ENCODE measurements around the gene PPP1R16B. TPM values are rescaled to one million over a fixed set of nuclear protein-coding genes. Genes with fewer than 3 reads are reported as not detected.

PPP1R16B gene
- total and polyA plus RNA-seq, 9 donors = 0.92 to 56.4 (median 2.9) TPM

DNA sequence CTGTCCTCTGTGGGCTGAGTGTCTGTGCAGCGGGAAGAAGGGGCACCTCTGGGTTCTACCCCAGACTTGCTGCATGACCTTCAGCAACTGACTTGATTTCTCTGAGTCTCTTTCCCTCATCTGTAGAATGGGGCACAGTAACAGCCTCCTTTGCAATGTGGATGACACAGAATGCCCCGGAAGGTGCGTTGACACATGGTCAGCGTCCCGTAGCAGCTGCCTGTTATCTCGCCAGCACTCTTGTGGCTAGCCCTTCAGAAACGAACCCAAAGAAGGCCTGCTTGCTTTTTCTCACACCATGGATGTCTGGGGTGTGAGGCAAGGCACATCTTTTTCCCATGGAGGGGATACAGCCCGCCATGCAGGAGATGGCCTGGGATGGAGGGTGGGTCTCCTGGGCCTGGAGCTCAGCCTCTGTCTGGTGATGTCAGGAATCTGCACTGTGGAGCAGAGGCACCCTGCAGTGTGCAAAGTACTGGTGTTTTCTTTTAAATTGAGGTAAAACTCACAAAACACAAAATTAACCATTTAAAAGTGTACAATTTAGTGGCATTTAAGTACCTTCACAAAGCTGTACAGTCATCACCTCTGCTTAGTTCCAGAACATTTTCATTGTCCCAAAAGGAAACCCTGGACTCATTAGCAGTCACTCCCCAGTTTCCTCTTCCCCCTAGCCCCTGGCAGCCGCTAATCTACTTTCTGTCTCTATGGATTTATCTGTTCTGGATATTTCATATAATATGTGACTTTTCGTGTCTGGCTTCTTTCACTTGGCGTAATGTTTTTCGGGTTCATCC is 61.0 kb downstream of the PPP1R16B start:
- intact Hi-C loops (cut with DNase I) = loop anchor here in 1 of 4 donors (5.0 kb wide), 1 partner anchor 1344 kb away; the partner anchor contains the start of gene NNAT
- H3K27ac ChIP-seq = no peak overlapping the region
- 68 to 73% (median 69%) methylated on average over 12 of the region's 12 CpGs for WGBS, 3 donors

DNA sequence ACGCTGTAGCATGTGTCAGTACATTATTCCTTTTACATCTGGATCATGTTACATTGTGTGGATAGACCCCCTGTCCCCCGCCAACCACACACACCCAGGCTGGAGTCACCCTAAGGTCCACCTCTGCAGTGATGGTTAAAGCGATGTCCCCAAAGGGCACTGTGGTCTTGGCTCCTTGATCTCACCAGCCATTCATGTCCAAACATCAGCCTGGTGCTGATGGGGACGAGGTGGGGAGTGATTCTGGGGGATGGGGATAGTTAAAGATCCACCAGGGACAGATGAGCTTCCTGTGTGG is 61.5 kb downstream of the PPP1R16B start:
- Histone ChIP-seq H3K4me3 (no peak overlapping the region), H3K36me3 (no peaks in the 10 kb centered on the region), H3K9me3 (no peaks in the 10 kb centered on the region), H3K27me3 (no peaks in the 10 kb centered on the region), H3K4me1 (ENCODE audit: insufficient read depth) (no peaks in the 10 kb centered on the region), H3K27ac (no peak overlapping the region)
- no peak for TF ChIP-seq EP300 (IDR thresholded peaks at IDR 0.05)
- TF ChIP-seq POLR2A (IDR thresholded peaks at IDR 0.05) = no peak
- TF ChIP-seq, protein P1, sequence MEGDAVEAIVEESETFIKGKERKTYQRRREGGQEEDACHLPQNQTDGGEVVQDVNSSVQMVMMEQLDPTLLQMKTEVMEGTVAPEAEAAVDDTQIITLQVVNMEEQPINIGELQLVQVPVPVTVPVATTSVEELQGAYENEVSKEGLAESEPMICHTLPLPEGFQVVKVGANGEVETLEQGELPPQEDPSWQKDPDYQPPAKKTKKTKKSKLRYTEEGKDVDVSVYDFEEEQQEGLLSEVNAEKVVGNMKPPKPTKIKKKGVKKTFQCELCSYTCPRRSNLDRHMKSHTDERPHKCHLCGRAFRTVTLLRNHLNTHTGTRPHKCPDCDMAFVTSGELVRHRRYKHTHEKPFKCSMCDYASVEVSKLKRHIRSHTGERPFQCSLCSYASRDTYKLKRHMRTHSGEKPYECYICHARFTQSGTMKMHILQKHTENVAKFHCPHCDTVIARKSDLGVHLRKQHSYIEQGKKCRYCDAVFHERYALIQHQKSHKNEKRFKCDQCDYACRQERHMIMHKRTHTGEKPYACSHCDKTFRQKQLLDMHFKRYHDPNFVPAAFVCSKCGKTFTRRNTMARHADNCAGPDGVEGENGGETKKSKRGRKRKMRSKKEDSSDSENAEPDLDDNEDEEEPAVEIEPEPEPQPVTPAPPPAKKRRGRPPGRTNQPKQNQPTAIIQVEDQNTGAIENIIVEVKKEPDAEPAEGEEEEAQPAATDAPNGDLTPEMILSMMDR (IDR thresholded peaks at IDR 0.05) = no peak
- DNase-seq = no peak
- intact Hi-C loops (cut with DNase I) = loop anchor here in 1 of 4 donors (5.0 kb wide), 1 partner anchor 1345 kb away; the partner anchor contains the start of gene NNAT
- WGBS, 3 donors = 68 to 72% (median 72%) methylated on average over 4 of the region's 4 CpGs

More for the DNA sequence above, 61.0 kb downstream of the PPP1R16B start:
- Histone ChIP-seq H3K36me3 (no peaks in the 10 kb centered on the region), H3K27me3 (no peaks in the 10 kb centered on the region), H3K4me3 (no peak overlapping the region), H3K9me3 (no peaks in the 10 kb centered on the region), H3K4me1 (ENCODE audit: insufficient read depth) (no peaks in the 10 kb centered on the region)
- no peak for DNase-seq
- TF ChIP-seq, protein P1 (IDR thresholded peaks at IDR 0.05) = no peak
- TF ChIP-seq POLR2A (IDR thresholded peaks at IDR 0.05) = no peak
- no peak for TF ChIP-seq EP300 (IDR thresholded peaks at IDR 0.05)

DNA sequence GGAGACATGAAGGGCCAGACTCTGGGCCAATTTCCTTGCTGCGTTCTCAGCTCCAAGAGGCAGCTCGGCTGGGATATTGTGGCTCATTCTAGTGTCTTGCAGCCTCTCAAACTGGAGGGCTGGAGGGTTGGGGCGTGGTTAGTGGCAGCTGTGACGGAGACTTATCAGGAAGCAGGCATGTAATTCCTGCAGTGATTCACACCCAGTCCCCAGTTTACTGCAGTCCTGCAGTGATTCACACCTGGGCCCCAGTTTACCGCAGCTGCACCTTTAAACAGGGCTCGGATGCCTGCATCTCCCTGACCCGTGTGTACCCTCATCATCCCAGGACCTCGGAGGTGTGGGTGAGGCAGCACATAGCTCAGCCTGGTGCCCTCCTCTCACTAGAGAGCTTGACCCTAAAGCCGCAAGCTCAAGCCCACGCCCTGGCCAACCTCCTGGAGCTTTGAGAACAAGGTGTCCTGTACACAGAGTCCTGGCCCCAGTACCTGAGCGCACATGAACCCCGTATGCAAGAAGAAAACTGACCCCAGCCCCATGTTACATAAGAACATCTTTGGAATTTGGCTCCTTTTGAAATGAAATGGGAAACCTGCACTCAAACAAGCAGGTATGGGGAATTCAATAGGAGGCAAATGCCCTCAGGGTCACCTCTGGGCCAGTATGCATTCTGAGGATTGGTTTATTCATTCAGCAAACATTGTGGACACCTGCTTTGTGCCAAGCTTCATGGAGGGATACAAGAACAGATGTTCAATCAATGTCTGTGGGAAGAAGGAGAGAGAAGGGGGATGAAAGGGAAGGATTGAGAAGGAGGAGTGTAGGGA is 65.4 kb downstream of the PPP1R16B start:
- intact Hi-C loops (cut with DNase I) = no loop called here
- TF ChIP-seq POLR2A (IDR thresholded peaks at IDR 0.05) (no peak), EP300 (IDR thresholded peaks at IDR 0.05) (no peak)
- TF ChIP-seq, protein P1 (IDR thresholded peaks at IDR 0.05) = no peak
- Histone ChIP-seq H3K4me3 (no peak overlapping the region), H3K4me1 (ENCODE audit: insufficient read depth) (no peaks in the 10 kb centered on the region), H3K36me3 (no peaks in the 10 kb centered on the region), H3K27me3 (no peaks in the 10 kb centered on the region), H3K9me3 (no peaks in the 10 kb centered on the region), H3K27ac (no peak overlapping the region)
- DNase-seq = no peak
- WGBS, 3 donors = 36 to 38% (median 37%) methylated on average over 12 of the region's 12 CpGs

DNA sequence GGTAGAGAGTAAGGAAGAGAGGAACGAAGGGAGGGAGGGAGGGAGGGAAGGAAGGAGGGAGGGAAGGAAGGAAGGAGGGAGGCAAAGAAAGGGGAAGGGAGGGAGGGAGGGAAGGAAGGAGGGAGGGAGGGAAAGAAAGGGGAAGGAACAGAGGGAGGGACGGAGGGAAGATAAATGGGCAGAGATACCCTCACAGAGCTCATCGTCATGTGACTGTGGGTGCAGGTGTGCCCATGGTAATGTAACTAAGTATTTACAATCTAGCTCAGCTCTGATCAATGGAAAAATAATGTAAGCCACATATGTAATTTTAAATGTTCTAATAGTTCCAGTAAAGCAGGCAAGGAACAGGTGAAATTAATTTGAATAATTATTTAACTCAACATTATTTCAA is 66.1 kb downstream of the PPP1R16B start:
- Histone ChIP-seq H3K27ac (no peak overlapping the region), H3K36me3 (no peaks in the 10 kb centered on the region), H3K4me1 (ENCODE audit: insufficient read depth) (no peaks in the 10 kb centered on the region), H3K9me3 (no peaks in the 10 kb centered on the region), H3K27me3 (no peaks in the 10 kb centered on the region), H3K4me3 (no peak overlapping the region)
- intact Hi-C loops (cut with DNase I) = no loop called here
- 32 to 39% (median 33%) methylated on average over 3 of the region's 3 CpGs for WGBS, 3 donors
- TF ChIP-seq EP300 (IDR thresholded peaks at IDR 0.05) = no peak
- TF ChIP-seq POLR2A (IDR thresholded peaks at IDR 0.05) = no peak
- TF ChIP-seq, protein P1 (IDR thresholded peaks at IDR 0.05) = no peak
- no peak for DNase-seq

Measured in ovary (tissue), 9 donors.